Ovary (tissue), 3 donors: ENCODE data around the gene SYS1.

Source experiments
- EP300 ChIP-seq: sonication (generic); formaldehyde crosslinking; IDR thresholded peaks from one replicate; pipeline ENCODE4 v1.6.1; 2017; ENCODE audit warnings: antibody characterized with exemption
- POLR2A ChIP-seq: fragments of 450-650 bp; IDR thresholded peaks from one replicate; pipeline ENCODE4 v1.6.1; 2017; ENCODE audit warnings: antibody characterized with exemption, mild to moderate bottlenecking, moderate library complexity
- TF ChIP-seq, protein P1 (sequence below), 3 donors: fragments of 450-650 bp in 2 of 3; fragments of 200-600 bp in 1 of 3; IDR thresholded peaks; one replicate each; pipeline versions ENCODE4 v1.5.1 to v1.8.0; 2016 to 2022; ENCODE audit warnings: antibody characterized with exemption in 3 of 3, mild to moderate bottlenecking in 1 of 3
- donor health status: DM: no; HTN: no; CAD: no.

DNA sequence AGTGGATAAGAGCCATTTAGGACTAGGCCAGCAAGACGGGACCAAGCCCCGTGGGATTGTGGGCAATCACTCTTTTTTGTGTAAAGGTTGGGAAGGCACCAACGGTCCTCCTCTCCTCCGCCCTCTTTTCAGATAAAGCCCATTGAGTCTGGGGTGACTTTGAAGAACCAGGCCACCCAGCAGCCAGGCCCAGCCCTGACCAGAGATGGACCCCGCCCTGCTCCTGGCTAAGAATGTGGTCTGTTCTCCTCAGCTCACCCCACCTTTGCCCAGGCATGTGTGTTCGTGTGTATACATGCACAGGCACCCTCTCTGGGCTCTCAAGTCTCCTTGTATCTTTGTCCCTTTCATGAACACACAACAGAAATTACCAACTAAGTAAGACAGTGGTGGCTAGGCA lies 23.9 kb upstream of the SYS1 start:
- TF ChIP-seq, protein P1, sequence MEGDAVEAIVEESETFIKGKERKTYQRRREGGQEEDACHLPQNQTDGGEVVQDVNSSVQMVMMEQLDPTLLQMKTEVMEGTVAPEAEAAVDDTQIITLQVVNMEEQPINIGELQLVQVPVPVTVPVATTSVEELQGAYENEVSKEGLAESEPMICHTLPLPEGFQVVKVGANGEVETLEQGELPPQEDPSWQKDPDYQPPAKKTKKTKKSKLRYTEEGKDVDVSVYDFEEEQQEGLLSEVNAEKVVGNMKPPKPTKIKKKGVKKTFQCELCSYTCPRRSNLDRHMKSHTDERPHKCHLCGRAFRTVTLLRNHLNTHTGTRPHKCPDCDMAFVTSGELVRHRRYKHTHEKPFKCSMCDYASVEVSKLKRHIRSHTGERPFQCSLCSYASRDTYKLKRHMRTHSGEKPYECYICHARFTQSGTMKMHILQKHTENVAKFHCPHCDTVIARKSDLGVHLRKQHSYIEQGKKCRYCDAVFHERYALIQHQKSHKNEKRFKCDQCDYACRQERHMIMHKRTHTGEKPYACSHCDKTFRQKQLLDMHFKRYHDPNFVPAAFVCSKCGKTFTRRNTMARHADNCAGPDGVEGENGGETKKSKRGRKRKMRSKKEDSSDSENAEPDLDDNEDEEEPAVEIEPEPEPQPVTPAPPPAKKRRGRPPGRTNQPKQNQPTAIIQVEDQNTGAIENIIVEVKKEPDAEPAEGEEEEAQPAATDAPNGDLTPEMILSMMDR (IDR thresholded peaks at IDR 0.05), result no peak
- TF ChIP-seq POLR2A (no peak), EP300 (no peak)
